HCT116 (cell line): Measurements from ENCODE around the gene PLXNC1. TPM values are rescaled to one million over a fixed set of nuclear protein-coding genes. Genes with fewer than 3 reads are reported as not detected.

ENCODE experiments used
- ATAC-seq: fragments of 200-7000 bp; cut with Tn5 transposase; 2 replicates; pipeline ENCODE4 v1.9.1; 2020; ENCODE audit warnings: mild to moderate bottlenecking, moderate library complexity
- BruUV-seq: library from RNA; stranded (reverse); fragments of 400-500 nt; replicated peaks from 2 replicates; lab custom pipeline; 2021; lab: Mats Ljungman, UMichigan
- CTCF ChIA-PET: fragments of 300-600 bp; sonication (Branson Sonifier 250); formaldehyde crosslinking; loops from one replicate; lab custom pipeline; 2021; ENCODE audit warnings: antibody characterized with exemption; lab: Charles Lee
- POLR2A ChIA-PET: fragments of 300-600, 350-600 bp; sonication (Branson Sonifier 250); formaldehyde crosslinking; loops from one replicate; lab custom pipeline; 2021; ENCODE audit warnings: antibody characterized with exemption; lab: Charles Lee
- RAD21 ChIA-PET, 2 experiments: fragments of 300-600 bp; sonication (Branson Sonifier 250); formaldehyde crosslinking; loops; one replicate each; lab custom pipeline; 2023; ENCODE audit warnings: low total read pairs in 2 of 2; ENCODE audit not compliant: uncharacterized antibody in 2 of 2, unreplicated experiment in 2 of 2, low non-redundant PET in 1 of 2; lab: Charles Lee
- DNase-seq: peaks from one replicate; pipeline ENCODE4 v3.0.0-alpha.2; 2010; ENCODE audit warnings: low read depth, low spot score
- H2AFZ ChIP-seq: fragments of 200-600 bp; shearing (Covaris generic), sonication (generic); 2 replicates; pipeline ENCODE4 v1.6.1; 2017; ENCODE audit warnings: low read depth, mixed run types, mixed read lengths, antibody characterized with exemption, low read length; ENCODE audit not compliant: poor library complexity, severe bottlenecking
- H3K27ac ChIP-seq: 2 replicates; pipeline ENCODE4 v1.5.1; 2012; ENCODE audit warnings: low read depth, low read length
- H3K27me3 ChIP-seq: fragments of 200-600 bp; sonication (generic); 2 replicates; pipeline ENCODE4 v1.6.1; 2016; ENCODE audit warnings: mixed run types, low read length, mixed read lengths; ENCODE audit not compliant: insufficient read depth
- H3K36me3 ChIP-seq, 2 experiments: fragments of 200-500 bp in 1 of 2; fragments of 200-600 bp in 1 of 2; sonication (Bioruptor generic) in 1 of 2; sonication (generic) in 1 of 2; 2 replicates each; pipeline versions ENCODE4 v1.5.1 to v1.6.1; 2014 to 2016; ENCODE audit warnings: low read length in 2 of 2, inconsistent platforms in 1 of 2, mixed read lengths in 1 of 2, mixed run types in 1 of 2; ENCODE audit not compliant: insufficient read depth in 2 of 2, control insufficient read depth in 1 of 2
- H3K4me1 ChIP-seq, 2 experiments: fragments of 200-600 bp in 1 of 2; sonication (generic) in 1 of 2; 2 replicates each; pipeline versions ENCODE4 v1.5.1 to v1.6.1; 2012 to 2017; ENCODE audit warnings: low read length in 2 of 2, inconsistent platforms in 1 of 2, mild to moderate bottlenecking in 1 of 2, mixed read lengths in 1 of 2, mixed run types in 1 of 2, moderate library complexity in 1 of 2; ENCODE audit not compliant: insufficient read depth in 2 of 2, control insufficient read depth in 1 of 2
- H3K4me2 ChIP-seq: fragments of 200-600 bp; sonication (generic); 2 replicates; pipeline ENCODE4 v1.6.1; 2017; ENCODE audit warnings: mixed run types, low read length, mixed read lengths
- H3K4me3 ChIP-seq, 2 experiments: fragments of 200-600 bp in 1 of 2; sonication (generic) in 1 of 2; replicated peaks in 1 of 2; 2 replicates each; pipeline ENCODE4 v1.5.1; 2011 to 2016; ENCODE audit warnings: low read length in 2 of 2, control low read depth in 1 of 2, low read depth in 1 of 2, mild to moderate bottlenecking in 1 of 2, mixed read lengths in 1 of 2, mixed run types in 1 of 2
- H3K79me2 ChIP-seq: fragments of 200-600 bp; sonication (generic); 2 replicates; pipeline ENCODE4 v1.6.1; 2017; ENCODE audit warnings: mild to moderate bottlenecking, mixed run types, low read length, moderate library complexity, mixed read lengths; ENCODE audit not compliant: insufficient read depth
- H3K9ac ChIP-seq: fragments of 200-600 bp; sonication (generic); 2 replicates; pipeline ENCODE4 v1.6.1; 2016; ENCODE audit warnings: low read length, mixed read lengths
- H3K9me2 ChIP-seq: fragments of 200-600 bp; sonication (generic), shearing (Covaris generic); 2 replicates; pipeline ENCODE4 v1.6.1; 2017; ENCODE audit warnings: mixed run types, mild to moderate bottlenecking, moderate library complexity; ENCODE audit not compliant: insufficient read depth
- H3K9me3 ChIP-seq, 2 experiments: fragments of 200-500 bp in 1 of 2; fragments of 200-600 bp in 1 of 2; sonication (Bioruptor generic) in 1 of 2; sonication (generic) in 1 of 2; 2 replicates each; pipeline ENCODE4 v1.6.1; 2014 to 2017; ENCODE audit warnings: low read length in 2 of 2, mixed read lengths in 2 of 2, inconsistent platforms in 1 of 2, low read depth in 1 of 2, mild to moderate bottlenecking in 1 of 2, mixed run types in 1 of 2, moderate library complexity in 1 of 2; ENCODE audit not compliant: control insufficient read depth in 1 of 2, insufficient read depth in 1 of 2
- H4K20me1 ChIP-seq: fragments of 200-600 bp; sonication (generic), shearing (Covaris generic); 2 replicates; pipeline ENCODE4 v1.6.1; 2017; ENCODE audit warnings: mixed run types, mild to moderate bottlenecking, moderate library complexity; ENCODE audit not compliant: insufficient read depth
- ATF3 ChIP-seq: IDR thresholded peaks from 2 replicates; pipeline ENCODE4 v1.6.1; 2012
- CBX3 ChIP-seq: IDR thresholded peaks from 2 replicates; pipeline ENCODE4 v1.6.1; 2012; ENCODE audit warnings: low read depth
- CEBPB ChIP-seq: IDR thresholded peaks from 2 replicates; pipeline ENCODE4 v1.6.1; 2012; ENCODE audit warnings: low read depth
- EGR1 ChIP-seq: IDR thresholded peaks from 2 replicates; pipeline ENCODE4 v1.6.1; 2012; ENCODE audit warnings: low read depth
- ELF1 ChIP-seq: IDR thresholded peaks from 2 replicates; pipeline ENCODE4 v1.6.1; 2012; ENCODE audit warnings: low read depth, borderline replicate concordance
- EZH2 ChIP-seq: fragments of 200-600 bp; sonication (generic); IDR thresholded peaks from 2 replicates; pipeline ENCODE4 v1.6.1; 2017; ENCODE audit warnings: antibody characterized with exemption, mixed run types
- EZH2phosphoT487 ChIP-seq: fragments of 200-600 bp; IDR thresholded peaks from 2 replicates; pipeline ENCODE4 v1.6.1; 2018; ENCODE audit warnings: antibody characterized with exemption, borderline replicate concordance
- JUND ChIP-seq: IDR thresholded peaks from 2 replicates; pipeline ENCODE4 v1.6.1; 2012
- MAX ChIP-seq: IDR thresholded peaks from 2 replicates; pipeline ENCODE4 v1.6.1; 2012
- POLR2A ChIP-seq: IDR thresholded peaks from 2 replicates; pipeline ENCODE4 v1.7.0; 2011; ENCODE audit warnings: borderline replicate concordance; ENCODE audit not compliant: insufficient read depth, insufficient read length; ENCODE audit errors: extremely low read depth
- POLR2AphosphoS5 ChIP-seq: IDR thresholded peaks from 2 replicates; pipeline ENCODE4 v1.6.1; 2011; ENCODE audit warnings: mild to moderate bottlenecking, low read depth, low read length, moderate library complexity
- RAD21 ChIP-seq: IDR thresholded peaks from 2 replicates; pipeline ENCODE4 v1.6.1; 2012; ENCODE audit warnings: low read depth, mild to moderate bottlenecking
- REST ChIP-seq: IDR thresholded peaks from 2 replicates; pipeline ENCODE4 v1.6.1; 2012; ENCODE audit warnings: low read depth
- SP1 ChIP-seq: IDR thresholded peaks from 2 replicates; pipeline ENCODE4 v1.6.1; 2012; ENCODE audit warnings: low read depth
- SRF ChIP-seq: IDR thresholded peaks from 2 replicates; pipeline ENCODE4 v1.6.1; 2012; ENCODE audit warnings: low read depth
- YY1 ChIP-seq: IDR thresholded peaks from 2 replicates; pipeline ENCODE4 v1.6.1; 2011; ENCODE audit warnings: low read length, low read depth, moderate library complexity, mild to moderate bottlenecking; ENCODE audit not compliant: insufficient replicate concordance; ENCODE audit errors: extremely low read depth
- ZBTB33 ChIP-seq: IDR thresholded peaks from 2 replicates; pipeline ENCODE4 v1.6.1; 2011; ENCODE audit warnings: mild to moderate bottlenecking, low read length, moderate library complexity; ENCODE audit not compliant: insufficient replicate concordance; ENCODE audit errors: extremely low read depth
- ZFX ChIP-seq: fragments of 450-650 bp; IDR thresholded peaks from 2 replicates; pipeline ENCODE4 v1.6.1; 2017
- ZNF274 ChIP-seq: fragments of 200-500 bp; sonication (Bioruptor generic); IDR thresholded peaks from 2 replicates; pipeline ENCODE4 v1.6.1; 2014; ENCODE audit warnings: mild to moderate bottlenecking, low read depth, low read length, inconsistent platforms
- intact Hi-C: fragments of 100-400 bp; cut with micrococcal nuclease; formaldehyde crosslinking; loops from 2 replicates; pipeline ENCODE4 v1.10.0; 2022
- total RNA-seq: library from RNA; stranded (reverse); gene quantifications from one replicate; pipeline ENCODE4 v1.2.1, GENCODE V29; 2021; ENCODE audit not compliant: unreplicated experiment

The PLXNC1 gene
- total RNA-seq, 1 experiment from 2014 or later, result 0.25 TPM

- CTCF ChIA-PET, result no interaction called here
- Histone ChIP-seq H3K36me3 (no peaks in the 10 kb centered on the region), H3K9ac (no peak overlapping the region)
- TF ChIP-seq ZFX, result no peak
- TF ChIP-seq ZBTB33, result no peak
- TF ChIP-seq SRF, result no peak
- no peak for TF ChIP-seq ELF1
- TF ChIP-seq EZH2phosphoT487, result no peak
- no peak for TF ChIP-seq CBX3
- TF ChIP-seq ATF3, result no peak
- TF ChIP-seq POLR2A, result no peak
- TF ChIP-seq EZH2, result no peak
- no peak for TF ChIP-seq ZNF274
- no peak for TF ChIP-seq JUND
- TF ChIP-seq CEBPB, result no peak
- no peak for TF ChIP-seq REST
- no peak for TF ChIP-seq MAX
- no peak for TF ChIP-seq EGR1
- TF ChIP-seq POLR2AphosphoS5, result no peak
- TF ChIP-seq YY1, result no peak
- TF ChIP-seq SP1, result no peak
- TF ChIP-seq RAD21, result no peak
- TF ChIP-seq, all 23 proteins: peak for 0
- Histone ChIP-seq H3K4me3 (no peak overlapping the region), H2AFZ (no peak overlapping the region), H3K79me2 (no peaks in the 10 kb centered on the region), H3K27me3 (no peaks in the 10 kb centered on the region), H3K9me2 (no peaks in the 10 kb centered on the region), H3K4me1 (peaks cover 11 to 21% of the 10 kb centered on the region in 2 experiments), H3K27ac (no peak overlapping the region), H4K20me1 (no peaks in the 10 kb centered on the region), H3K4me2 (no peak overlapping the region), H3K9me3 (no peaks in the 10 kb centered on the region)
- ChIA-PET RAD21 (no interaction called here), POLR2A (no interaction called here)
- intact Hi-C loops, result no loop called here
- no TSS peak for BruUV-seq
- DNase-seq (no peak), ATAC-seq (no peak)
Observed at GRCh38 chr12:94261119-94261518, 112.7 kb downstream of the PLXNC1 start.
